Neural progenitor cell (in vitro differentiated cells): ENCODE measurements around the gene MKS1. TPM values are rescaled to one million over a fixed set of nuclear protein-coding genes. Genes with fewer than 3 reads are reported as not detected.

ENCODE experiments used
- DNase-seq: peaks from one replicate; pipeline ENCODE4 v3.0.0-alpha.2; 2016; ENCODE audit warnings: low spot score
- H2AFZ ChIP-seq: fragments of 200-600 bp; sonication (generic); replicated peaks from 2 replicates; pipeline ENCODE4 v1.6.1; 2016; ENCODE audit warnings: antibody characterized with exemption
- H3F3A ChIP-seq: fragments of 200-600 bp; sonication (generic); 2 replicates; pipeline ENCODE4 v1.6.1; 2016; ENCODE audit warnings: antibody characterized with exemption, low read depth
- H3K27ac ChIP-seq: fragments of 200-600 bp; sonication (generic); 2 replicates; pipeline ENCODE4 v1.5.1; 2016; ENCODE audit warnings: mild to moderate bottlenecking
- H3K27me3 ChIP-seq: fragments of 200-600 bp; sonication (generic); 2 replicates; pipeline ENCODE4 v1.6.1; 2016; ENCODE audit warnings: mild to moderate bottlenecking, moderate library complexity
- H3K36me3 ChIP-seq: fragments of 200-600 bp; sonication (generic); 2 replicates; pipeline ENCODE4 v1.5.1; 2016
- H3K4me1 ChIP-seq: fragments of 200-600 bp; sonication (generic); 2 replicates; pipeline ENCODE4 v1.6.1; 2016; ENCODE audit warnings: mixed run types
- H3K4me2 ChIP-seq: fragments of 200-600 bp; sonication (generic); 2 replicates; pipeline ENCODE4 v1.6.1; 2016
- H3K4me3 ChIP-seq: fragments of 200-600 bp; sonication (generic); 2 replicates; pipeline ENCODE4 v1.5.1; 2016
- H3K79me2 ChIP-seq: fragments of 200-600 bp; sonication (generic); 2 replicates; pipeline ENCODE4 v1.6.1; 2016; ENCODE audit warnings: low read depth
- H3K9ac ChIP-seq: fragments of 200-600 bp; sonication (generic); 2 replicates; pipeline ENCODE4 v1.6.1; 2016
- H3K9me3 ChIP-seq: fragments of 200-600 bp; sonication (generic); 2 replicates; pipeline ENCODE4 v1.5.1; 2016; ENCODE audit warnings: low read depth
- H4K20me1 ChIP-seq: fragments of 200-600 bp; sonication (generic); 2 replicates; pipeline ENCODE4 v1.6.1; 2016; ENCODE audit warnings: low read depth
- H3K27ac Mint-ChIP-seq: 3 replicates; pipeline ENCODE4 v1.8.0; 2021; ENCODE audit warnings: mixed read lengths
- H3K27me3 Mint-ChIP-seq: 2 replicates; pipeline ENCODE4 v1.8.0; 2022; ENCODE audit warnings: low read depth, mild to moderate bottlenecking, inconsistent platforms, moderate library complexity, mixed read lengths; ENCODE audit not compliant: insufficient read depth
- H3K36me3 Mint-ChIP-seq: 3 replicates; pipeline ENCODE4 v1.8.0; 2021; ENCODE audit warnings: mixed read lengths
- H3K4me1 Mint-ChIP-seq: 3 replicates; pipeline ENCODE4 v1.8.0; 2021; ENCODE audit warnings: mixed read lengths
- H3K4me3 Mint-ChIP-seq: 3 replicates; pipeline ENCODE4 v1.8.0; 2021; ENCODE audit warnings: mild to moderate bottlenecking, moderate library complexity, mixed read lengths
- H3K9me3 Mint-ChIP-seq: 3 replicates; pipeline ENCODE4 v1.8.0; 2020; ENCODE audit warnings: mixed read lengths
- EZH2 ChIP-seq: fragments of 200-600 bp; sonication (generic); IDR thresholded peaks from 2 replicates; pipeline ENCODE4 v1.6.1; 2017; ENCODE audit warnings: antibody characterized with exemption, mild to moderate bottlenecking, moderate library complexity
- EZH2phosphoT487 ChIP-seq: fragments of 200-600 bp; sonication (generic); IDR thresholded peaks from 2 replicates; pipeline ENCODE4 v1.6.1; 2017; ENCODE audit warnings: antibody characterized with exemption
- total RNA-seq: library from RNA; depleted of rRNA; stranded (reverse); fragments of >200 nt; gene quantifications from 2 replicates; pipeline ENCODE4 v1.2.3, GENCODE V29; 2015; ENCODE audit warnings: low replicate concordance
- TF ChIP-seq, protein P1 (sequence below): fragments of 200-600 bp; sonication (generic); IDR thresholded peaks from 2 replicates; pipeline ENCODE4 v1.5.1; 2017; ENCODE audit warnings: antibody characterized with exemption, mild to moderate bottlenecking

Gene MKS1
- total RNA-seq, 1 donor from 2014 or later = 25.8 TPM

DNA sequence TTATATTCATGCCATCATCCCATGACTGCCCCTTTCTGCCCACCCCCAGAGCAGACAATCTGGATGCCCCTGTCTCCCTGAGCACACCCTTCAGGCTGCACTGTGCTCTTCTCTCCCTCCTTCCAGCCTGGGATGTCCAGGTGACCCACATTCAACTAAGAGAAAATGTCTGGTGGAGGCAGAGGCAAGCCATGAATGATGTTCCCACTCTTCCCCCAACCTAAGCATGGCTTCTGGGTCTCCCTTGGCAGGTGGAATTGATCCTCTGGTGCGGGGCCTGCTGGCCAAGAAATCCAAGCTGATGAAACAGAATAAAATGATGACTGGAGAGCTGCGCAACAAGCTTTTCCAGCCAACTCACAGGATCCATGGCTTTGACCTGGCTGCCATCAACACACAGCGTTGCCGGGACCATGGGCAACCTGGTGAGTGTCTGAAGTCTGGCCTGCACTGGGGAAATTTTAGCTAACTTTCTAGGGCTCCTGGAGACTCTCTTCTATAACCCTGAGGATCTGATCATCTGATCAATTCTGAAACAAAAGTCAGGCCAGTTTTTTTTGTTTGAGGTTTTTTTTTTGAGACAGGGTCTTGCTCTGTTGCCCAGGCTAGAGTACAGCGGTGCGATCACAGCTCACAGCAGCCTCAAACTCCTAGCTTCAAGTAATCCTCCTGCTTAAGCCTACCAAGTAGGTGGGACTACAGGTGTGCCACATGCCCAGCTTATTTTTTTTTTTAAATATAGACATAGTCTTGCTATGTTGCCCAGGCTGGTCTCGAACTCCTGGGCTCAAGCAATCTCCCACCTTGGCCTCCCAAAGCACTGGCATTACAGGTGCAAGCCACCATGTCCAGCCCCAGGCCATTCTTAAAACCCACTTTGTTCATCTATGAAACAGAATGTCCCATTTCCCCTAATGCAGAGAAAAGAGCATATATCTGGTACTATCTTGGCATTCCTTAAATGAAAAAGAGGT, 47.1 kb upstream of the MKS1 start:
- H3K9me3 ChIP-seq = no peaks in the 10 kb centered on the region
- H3K4me2 ChIP-seq = no peak overlapping the region
- no peaks in the 10 kb centered on the region for H3K4me1 Mint-ChIP-seq
- no peaks in the 10 kb centered on the region for H3K4me1 ChIP-seq
- H3K9me3 Mint-ChIP-seq = no peaks in the 10 kb centered on the region
- no peak overlapping the region for H3K4me3 Mint-ChIP-seq
- peaks cover 5% of the 10 kb centered on the region for H3K27me3 Mint-ChIP-seq
- no peak for TF ChIP-seq EZH2phosphoT487
- TF ChIP-seq, protein P1, sequence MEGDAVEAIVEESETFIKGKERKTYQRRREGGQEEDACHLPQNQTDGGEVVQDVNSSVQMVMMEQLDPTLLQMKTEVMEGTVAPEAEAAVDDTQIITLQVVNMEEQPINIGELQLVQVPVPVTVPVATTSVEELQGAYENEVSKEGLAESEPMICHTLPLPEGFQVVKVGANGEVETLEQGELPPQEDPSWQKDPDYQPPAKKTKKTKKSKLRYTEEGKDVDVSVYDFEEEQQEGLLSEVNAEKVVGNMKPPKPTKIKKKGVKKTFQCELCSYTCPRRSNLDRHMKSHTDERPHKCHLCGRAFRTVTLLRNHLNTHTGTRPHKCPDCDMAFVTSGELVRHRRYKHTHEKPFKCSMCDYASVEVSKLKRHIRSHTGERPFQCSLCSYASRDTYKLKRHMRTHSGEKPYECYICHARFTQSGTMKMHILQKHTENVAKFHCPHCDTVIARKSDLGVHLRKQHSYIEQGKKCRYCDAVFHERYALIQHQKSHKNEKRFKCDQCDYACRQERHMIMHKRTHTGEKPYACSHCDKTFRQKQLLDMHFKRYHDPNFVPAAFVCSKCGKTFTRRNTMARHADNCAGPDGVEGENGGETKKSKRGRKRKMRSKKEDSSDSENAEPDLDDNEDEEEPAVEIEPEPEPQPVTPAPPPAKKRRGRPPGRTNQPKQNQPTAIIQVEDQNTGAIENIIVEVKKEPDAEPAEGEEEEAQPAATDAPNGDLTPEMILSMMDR = no peak
- no peak for TF ChIP-seq EZH2
- no peak overlapping the region for H3K9ac ChIP-seq
- no peak overlapping the region for H3K27ac ChIP-seq
- DNase-seq = no peak
- no peaks in the 10 kb centered on the region for H3K79me2 ChIP-seq
- no peak overlapping the region for H3K27ac Mint-ChIP-seq
- H3K36me3 ChIP-seq = no peaks in the 10 kb centered on the region
- no peak overlapping the region for H3K4me3 ChIP-seq
- H2AFZ ChIP-seq = no peak overlapping the region
- peaks cover 42% of the 10 kb centered on the region for H3K27me3 ChIP-seq
- no peaks in the 10 kb centered on the region for H4K20me1 ChIP-seq
- no peaks in the 10 kb centered on the region for H3K36me3 Mint-ChIP-seq
- H3F3A ChIP-seq = no peaks in the 10 kb centered on the region

DNA sequence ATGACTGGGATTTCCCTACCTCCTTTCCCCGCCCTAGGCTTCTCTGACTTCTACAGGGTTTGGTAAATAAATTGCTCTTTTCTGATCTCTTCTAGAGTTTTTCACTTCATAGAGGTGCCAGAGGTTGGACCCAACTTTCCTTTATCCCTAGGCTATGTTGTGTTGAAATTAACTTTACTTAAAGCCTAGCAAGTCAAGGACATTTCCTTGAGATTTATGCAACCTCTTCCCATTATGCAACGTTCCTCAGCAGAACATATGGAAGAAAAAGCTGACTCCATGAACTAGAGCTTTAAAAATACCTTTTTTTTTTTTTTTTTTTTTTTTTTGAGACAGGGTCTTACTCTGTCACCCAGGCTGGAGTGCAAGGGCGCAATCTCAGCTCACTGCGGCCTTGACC, 46.2 kb upstream of the MKS1 start:
- Histone ChIP-seq H3K27me3 (peaks cover 52% of the 10 kb centered on the region), H3K27ac (no peak overlapping the region), H2AFZ (no peak overlapping the region), H3K4me1 (no peaks in the 10 kb centered on the region), H3K79me2 (no peaks in the 10 kb centered on the region), H3K9me3 (no peaks in the 10 kb centered on the region), H3K4me2 (no peak overlapping the region), H3K9ac (no peak overlapping the region), H4K20me1 (no peaks in the 10 kb centered on the region), H3F3A (no peaks in the 10 kb centered on the region), H3K4me3 (no peak overlapping the region), H3K36me3 (no peaks in the 10 kb centered on the region)
- no peaks in the 10 kb centered on the region for H3K36me3 Mint-ChIP-seq
- TF ChIP-seq, protein P1 = no peak
- TF ChIP-seq EZH2 = no peak
- no peaks in the 10 kb centered on the region for H3K4me1 Mint-ChIP-seq
- H3K27me3 Mint-ChIP-seq = peaks cover 5% of the 10 kb centered on the region
- no peak for DNase-seq
- H3K9me3 Mint-ChIP-seq = peaks cover 4% of the 10 kb centered on the region
- H3K27ac Mint-ChIP-seq = no peak overlapping the region
- no peak overlapping the region for H3K4me3 Mint-ChIP-seq

DNA sequence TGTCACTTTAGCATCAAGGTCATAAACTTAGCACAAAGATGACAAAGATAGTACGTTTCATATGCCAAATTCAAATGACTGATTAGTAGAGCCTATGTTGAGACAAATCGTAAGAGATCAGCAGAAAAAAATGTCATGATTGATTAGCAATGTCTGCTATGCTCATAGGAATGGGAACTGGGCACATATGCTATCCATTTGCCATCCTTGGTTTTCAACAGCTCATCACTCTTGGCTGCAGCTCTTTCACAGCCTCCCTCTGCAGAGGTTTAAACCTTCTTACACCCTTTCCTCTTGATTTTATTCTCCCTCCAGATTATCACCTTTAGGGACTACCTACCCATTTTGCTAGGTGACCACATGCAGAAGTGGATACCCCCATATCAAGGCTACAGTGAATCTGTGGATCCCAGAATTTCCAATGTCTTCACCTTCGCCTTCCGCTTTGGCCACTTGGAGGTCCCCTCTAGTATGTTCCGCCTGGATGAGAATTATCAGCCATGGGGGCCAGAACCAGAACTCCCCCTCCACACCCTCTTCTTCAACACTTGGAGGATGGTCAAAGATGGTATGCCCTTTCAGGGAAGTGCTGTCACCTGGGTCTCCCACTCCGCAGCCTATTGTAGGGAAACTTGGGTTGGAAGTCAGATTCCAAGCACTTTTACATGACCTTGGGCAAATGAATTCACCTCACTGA, 45.5 kb upstream of the MKS1 start:
- Mint-ChIP-seq H3K27me3 (peaks cover 5% of the 10 kb centered on the region), H3K27ac (no peak overlapping the region)
- DNase-seq = no peak

More for the DNA sequence above, 45.5 kb upstream of the MKS1 start:
- no peak for TF ChIP-seq EZH2
- TF ChIP-seq, protein P1 = no peak
- TF ChIP-seq EZH2phosphoT487 = no peak
- no peaks in the 10 kb centered on the region for H3K79me2 ChIP-seq
- no peaks in the 10 kb centered on the region for H4K20me1 ChIP-seq
- H3K4me3 ChIP-seq = no peak overlapping the region
- H3F3A ChIP-seq = no peaks in the 10 kb centered on the region
- H3K4me1 ChIP-seq = no peaks in the 10 kb centered on the region
- H3K4me1 Mint-ChIP-seq = no peaks in the 10 kb centered on the region
- H3K27ac ChIP-seq = no peak overlapping the region
- H3K36me3 Mint-ChIP-seq = no peaks in the 10 kb centered on the region
- no peak overlapping the region for H2AFZ ChIP-seq
- H3K36me3 ChIP-seq = no peaks in the 10 kb centered on the region
- H3K9me3 Mint-ChIP-seq = peaks cover 4% of the 10 kb centered on the region
- H3K9ac ChIP-seq = no peak overlapping the region
- H3K4me2 ChIP-seq = no peak overlapping the region
- no peaks in the 10 kb centered on the region for H3K9me3 ChIP-seq
- H3K4me3 Mint-ChIP-seq = no peak overlapping the region
- H3K27me3 ChIP-seq = peaks cover 59% of the 10 kb centered on the region
